Cardiac fibroblast (primary cell): ENCODE results near the gene NPPC.

Experiments
- DNase-seq, 2 donors: peaks; one replicate each; pipeline versions ENCODE4 v3.0.0 to v3.0.0-alpha.2; 2010; ENCODE audit warnings: low read depth in 2 of 2
- H3K4me3 ChIP-seq, 2 donors: replicated peaks in 1 of 2; 1 replicate in 1 of 2; 2 replicates in 1 of 2; pipeline ENCODE4 v1.5.1; 2011; ENCODE audit warnings: low read depth in 2 of 2, low read length in 2 of 2, mild to moderate bottlenecking in 2 of 2, moderate library complexity in 1 of 2
- TF ChIP-seq, protein P1 (sequence below): IDR thresholded peaks from one replicate; pipeline ENCODE4 v1.5.1; 2011; ENCODE audit warnings: low read depth, mild to moderate bottlenecking, low read length, inconsistent platforms

Gene NPPC

DNA sequence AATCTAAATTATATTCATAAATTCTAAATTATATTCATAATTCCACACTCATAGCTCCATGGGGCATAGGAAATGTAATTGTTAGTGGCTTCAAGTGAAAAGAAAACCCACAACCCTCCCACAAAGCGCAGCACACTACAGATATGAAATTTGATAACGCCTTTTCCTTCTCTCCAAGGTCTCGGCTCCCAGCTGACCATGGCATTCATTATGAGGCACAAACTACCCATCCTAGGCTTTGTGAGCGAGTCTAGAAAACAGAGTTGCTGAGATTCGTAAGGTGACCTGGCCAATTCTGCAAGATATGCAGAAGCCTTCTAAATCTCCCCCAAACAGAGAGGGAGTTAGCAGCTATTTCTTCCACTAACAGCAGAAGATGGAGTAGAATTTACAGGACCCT, 5.4 kb downstream of the NPPC start:
- H3K4me3 ChIP-seq, result no peak overlapping the region
- no peak for DNase-seq
- TF ChIP-seq, protein P1, sequence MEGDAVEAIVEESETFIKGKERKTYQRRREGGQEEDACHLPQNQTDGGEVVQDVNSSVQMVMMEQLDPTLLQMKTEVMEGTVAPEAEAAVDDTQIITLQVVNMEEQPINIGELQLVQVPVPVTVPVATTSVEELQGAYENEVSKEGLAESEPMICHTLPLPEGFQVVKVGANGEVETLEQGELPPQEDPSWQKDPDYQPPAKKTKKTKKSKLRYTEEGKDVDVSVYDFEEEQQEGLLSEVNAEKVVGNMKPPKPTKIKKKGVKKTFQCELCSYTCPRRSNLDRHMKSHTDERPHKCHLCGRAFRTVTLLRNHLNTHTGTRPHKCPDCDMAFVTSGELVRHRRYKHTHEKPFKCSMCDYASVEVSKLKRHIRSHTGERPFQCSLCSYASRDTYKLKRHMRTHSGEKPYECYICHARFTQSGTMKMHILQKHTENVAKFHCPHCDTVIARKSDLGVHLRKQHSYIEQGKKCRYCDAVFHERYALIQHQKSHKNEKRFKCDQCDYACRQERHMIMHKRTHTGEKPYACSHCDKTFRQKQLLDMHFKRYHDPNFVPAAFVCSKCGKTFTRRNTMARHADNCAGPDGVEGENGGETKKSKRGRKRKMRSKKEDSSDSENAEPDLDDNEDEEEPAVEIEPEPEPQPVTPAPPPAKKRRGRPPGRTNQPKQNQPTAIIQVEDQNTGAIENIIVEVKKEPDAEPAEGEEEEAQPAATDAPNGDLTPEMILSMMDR, result no peak

DNA sequence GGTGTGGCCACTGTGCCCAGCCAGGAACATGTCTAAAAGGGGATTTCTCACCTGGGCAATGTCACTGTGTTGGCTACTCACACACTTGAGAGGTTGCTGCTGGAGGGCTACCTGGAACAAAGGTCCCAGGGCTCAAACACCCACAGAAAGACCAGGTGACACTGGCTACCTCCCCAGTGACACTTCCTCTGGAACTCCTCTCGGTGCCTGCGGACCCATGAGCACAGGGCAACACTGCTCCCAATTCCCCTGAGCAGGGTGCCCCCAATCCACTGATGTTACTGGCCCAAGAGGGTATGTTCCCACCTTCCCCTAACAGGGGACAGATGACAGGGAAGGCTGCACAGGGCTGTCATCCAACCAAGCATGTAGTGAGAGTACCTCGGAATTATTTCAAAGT, 5.8 kb downstream of the NPPC start:
- DNase-seq, result no peak
- no peak overlapping the region for H3K4me3 ChIP-seq
- TF ChIP-seq, protein P1, result no peak

DNA sequence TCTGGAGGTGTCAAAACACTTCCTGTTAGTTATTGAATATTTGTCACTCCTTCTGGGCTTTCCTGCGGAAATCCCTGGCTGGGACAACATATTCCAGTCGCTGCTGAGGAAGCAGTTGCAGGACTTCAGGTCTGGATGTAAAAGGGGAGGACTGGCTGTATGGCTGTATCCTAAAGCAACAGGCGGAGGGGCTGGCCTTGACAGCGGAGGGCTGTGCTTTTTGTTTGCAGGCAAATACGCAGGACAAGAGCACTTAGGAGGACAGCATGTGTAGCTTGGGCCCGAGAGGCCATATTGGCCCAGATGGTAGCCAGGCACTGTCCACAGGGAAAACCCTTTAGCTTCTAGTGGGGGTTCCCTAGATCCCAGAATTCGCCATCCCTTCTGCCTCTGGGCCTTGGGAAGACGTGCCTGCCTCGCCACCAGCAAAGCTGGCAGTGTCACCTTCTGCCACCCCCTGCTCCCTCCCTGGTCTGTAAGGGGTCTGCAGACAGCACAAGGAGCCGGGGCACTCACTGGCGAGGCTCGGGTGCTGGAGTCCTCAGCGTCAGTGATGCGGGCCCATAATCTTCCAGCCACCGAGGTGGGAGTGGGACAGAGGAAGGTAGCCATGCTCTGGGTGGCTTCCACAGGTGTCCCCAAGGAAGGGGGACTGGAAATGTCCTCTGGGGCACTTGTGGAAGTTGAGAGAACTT, 6.7 kb downstream of the NPPC start:
- H3K4me3 ChIP-seq, result no peak overlapping the region
- no peak for DNase-seq
- TF ChIP-seq, protein P1, result no peak

DNA sequence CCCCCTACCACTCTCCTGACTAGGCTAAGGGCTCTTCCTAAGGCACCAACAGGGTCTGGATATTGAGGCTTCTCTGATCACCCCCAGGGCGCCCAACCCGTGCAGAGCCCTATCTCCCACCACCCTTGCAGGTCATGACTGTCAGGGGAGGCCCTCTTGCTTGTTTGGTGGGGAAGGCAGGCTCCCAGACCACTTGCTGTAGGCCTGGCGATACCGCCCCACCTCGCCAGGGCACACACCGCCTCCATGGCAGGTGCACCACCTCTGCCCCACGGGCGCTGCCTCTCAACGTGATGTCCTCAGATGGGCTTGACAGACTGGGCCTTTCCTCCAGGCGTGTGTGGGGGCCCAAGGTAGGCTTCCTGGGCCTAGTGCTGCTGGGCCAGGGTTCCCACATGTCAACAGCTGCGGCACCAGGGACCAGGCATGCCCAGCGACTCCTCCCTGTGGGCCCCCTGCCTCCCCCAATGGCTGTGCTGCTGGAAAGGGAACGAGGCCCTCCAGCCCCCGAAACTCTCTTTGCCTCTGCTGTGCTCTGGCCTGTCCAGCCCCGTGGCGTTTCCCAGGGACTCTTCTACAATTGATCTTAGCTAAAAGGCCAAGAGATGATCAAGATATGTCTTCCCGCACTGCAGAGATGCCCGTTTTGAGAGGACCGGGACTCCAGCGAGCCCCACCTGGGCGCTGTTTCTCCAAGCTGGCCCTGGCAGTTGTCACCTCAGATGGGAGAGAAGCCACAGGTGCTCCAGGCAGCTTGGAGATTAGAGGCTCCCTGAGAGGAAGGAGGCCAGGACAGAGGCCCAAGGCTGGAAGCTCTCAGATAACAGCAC, 7.5 kb downstream of the NPPC start:
- H3K4me3 ChIP-seq, result no peak overlapping the region
- TF ChIP-seq, protein P1, result no peak
- DNase-seq, result no peak

GRCh38 chr2:231917280-231918066, 8.7 kb downstream of the NPPC start:
- DNase-seq, result peak in 1 of 2 donors; percentile 9
- no peak overlapping the region for H3K4me3 ChIP-seq
- TF ChIP-seq, protein P1, result no peak

GRCh38 chr2:231914077-231914690, 12.0 kb downstream of the NPPC start:
- no peak for DNase-seq
- TF ChIP-seq, protein P1, result no peak
- no peak overlapping the region for H3K4me3 ChIP-seq
